HEK293 (cell line): Measurements from ENCODE around the gene LEF1.

Experiments used
- GLIS1 ChIP-seq: fragments of 450-650 bp; formaldehyde crosslinking; IDR thresholded peaks from 2 replicates; pipeline ENCODE4 v1.5.1; 2016; ENCODE audit warnings: missing biosample characterization, missing genetic modification characterization
- HIC1 ChIP-seq: fragments of 450-650 bp; formaldehyde crosslinking; IDR thresholded peaks from 2 replicates; pipeline ENCODE4 v1.5.1; 2016; ENCODE audit warnings: missing biosample characterization, missing genetic modification characterization
- KLF1 ChIP-seq: fragments of 450-650 bp; formaldehyde crosslinking; IDR thresholded peaks from 2 replicates; pipeline ENCODE4 v1.5.1; 2016; ENCODE audit warnings: missing biosample characterization, missing genetic modification characterization
- KLF16 ChIP-seq: fragments of 450-650 bp; formaldehyde crosslinking; IDR thresholded peaks from 2 replicates; pipeline ENCODE4 v1.5.1; 2017; ENCODE audit warnings: missing biosample characterization, missing genetic modification characterization
- PRDM2 ChIP-seq: fragments of 450-650 bp; formaldehyde crosslinking; IDR thresholded peaks from 2 replicates; pipeline ENCODE4 v1.5.1; 2016; ENCODE audit warnings: missing biosample characterization, missing genetic modification characterization, borderline replicate concordance
- RBAK ChIP-seq: fragments of 450-650 bp; formaldehyde crosslinking; IDR thresholded peaks from 2 replicates; pipeline ENCODE4 v1.5.1; 2016; ENCODE audit warnings: missing biosample characterization, missing genetic modification characterization
- SCRT1 ChIP-seq: fragments of 450-650 bp; formaldehyde crosslinking; IDR thresholded peaks from 2 replicates; pipeline ENCODE4 v1.5.1; 2016; ENCODE audit warnings: missing biosample characterization, missing genetic modification characterization, borderline replicate concordance
- SCRT2 ChIP-seq: fragments of 450-650 bp; formaldehyde crosslinking; IDR thresholded peaks from 2 replicates; pipeline ENCODE4 v1.5.1; 2016; ENCODE audit warnings: missing biosample characterization, missing genetic modification characterization
- SP7 ChIP-seq: fragments of 450-650 bp; formaldehyde crosslinking; IDR thresholded peaks from 2 replicates; pipeline ENCODE4 v1.5.1; 2016; ENCODE audit warnings: missing biosample characterization, missing genetic modification characterization
- ZBTB17 ChIP-seq: fragments of 450-650 bp; formaldehyde crosslinking; IDR thresholded peaks from 2 replicates; pipeline ENCODE4 v1.5.1; 2016; ENCODE audit warnings: missing biosample characterization, missing genetic modification characterization
- ZFHX2 ChIP-seq: fragments of 450-650 bp; formaldehyde crosslinking; conservative IDR thresholded peaks from 2 replicates; pipeline ENCODE4 v1.5.1; 2016; ENCODE audit warnings: missing biosample characterization, missing genetic modification characterization
- ZNF140 ChIP-seq: fragments of 450-650 bp; formaldehyde crosslinking; IDR thresholded peaks from 2 replicates; pipeline ENCODE4 v1.5.1; 2016; ENCODE audit warnings: missing biosample characterization, missing genetic modification characterization
- ZNF146 ChIP-seq: fragments of 450-650 bp; formaldehyde crosslinking; IDR thresholded peaks from 2 replicates; pipeline ENCODE4 v1.5.1; 2016; ENCODE audit warnings: missing biosample characterization, missing genetic modification characterization
- ZNF18 ChIP-seq: fragments of 450-650 bp; formaldehyde crosslinking; IDR thresholded peaks from 2 replicates; pipeline ENCODE4 v1.5.1; 2016; ENCODE audit warnings: missing biosample characterization, missing genetic modification characterization
- ZNF184 ChIP-seq: fragments of 450-650 bp; IDR thresholded peaks from 2 replicates; pipeline ENCODE4 v1.5.1; 2018; ENCODE audit warnings: missing biosample characterization, mild to moderate bottlenecking, missing genetic modification characterization
- ZNF202 ChIP-seq: fragments of 450-650 bp; formaldehyde crosslinking; IDR thresholded peaks from 2 replicates; pipeline ENCODE4 v1.5.1; 2016; ENCODE audit warnings: missing biosample characterization, missing genetic modification characterization, borderline replicate concordance
- ZNF280C ChIP-seq: fragments of 450-650 bp; formaldehyde crosslinking; IDR thresholded peaks from 2 replicates; pipeline ENCODE4 v1.5.1; 2016; ENCODE audit warnings: missing biosample characterization, missing genetic modification characterization
- ZNF394 ChIP-seq: fragments of 450-650 bp; formaldehyde crosslinking; IDR thresholded peaks from 2 replicates; pipeline ENCODE4 v1.5.1; 2016; ENCODE audit warnings: missing biosample characterization, missing genetic modification characterization, mild to moderate bottlenecking, moderate library complexity, borderline replicate concordance
- ZNF404 ChIP-seq: fragments of 450-650 bp; formaldehyde crosslinking; IDR thresholded peaks from 2 replicates; pipeline ENCODE4 v1.5.1; 2017; ENCODE audit warnings: missing biosample characterization, missing genetic modification characterization
- ZNF48 ChIP-seq: fragments of 450-650 bp; formaldehyde crosslinking; IDR thresholded peaks from 2 replicates; pipeline ENCODE4 v1.5.1; 2016; ENCODE audit warnings: missing biosample characterization, missing genetic modification characterization
- ZNF585B ChIP-seq: fragments of 450-650 bp; formaldehyde crosslinking; IDR thresholded peaks from 2 replicates; pipeline ENCODE4 v1.5.1; 2016; ENCODE audit warnings: missing biosample characterization, missing genetic modification characterization
- ZNF623 ChIP-seq: fragments of 450-650 bp; formaldehyde crosslinking; IDR thresholded peaks from 2 replicates; pipeline ENCODE4 v1.5.1; 2016; ENCODE audit warnings: missing biosample characterization, missing genetic modification characterization
- ZNF624 ChIP-seq: fragments of 450-650 bp; formaldehyde crosslinking; IDR thresholded peaks from 2 replicates; pipeline ENCODE4 v1.5.1; 2017; ENCODE audit warnings: missing biosample characterization, missing genetic modification characterization
- ZNF629 ChIP-seq: fragments of 450-650 bp; formaldehyde crosslinking; IDR thresholded peaks from 2 replicates; pipeline ENCODE4 v1.5.1; 2017; ENCODE audit warnings: missing biosample characterization, missing genetic modification characterization
- ZNF664 ChIP-seq: fragments of 450-650 bp; formaldehyde crosslinking; IDR thresholded peaks from 2 replicates; pipeline ENCODE4 v1.5.1; 2016; ENCODE audit warnings: missing biosample characterization, missing genetic modification characterization
- ZSCAN16 ChIP-seq: fragments of 450-650 bp; formaldehyde crosslinking; IDR thresholded peaks from 2 replicates; pipeline ENCODE4 v1.5.1; 2016; ENCODE audit warnings: missing biosample characterization, missing genetic modification characterization
- ZSCAN5A ChIP-seq: fragments of 450-650 bp; formaldehyde crosslinking; IDR thresholded peaks from 2 replicates; pipeline ENCODE4 v1.5.1; 2016; ENCODE audit warnings: missing biosample characterization, missing genetic modification characterization

LEF1 gene

GRCh38 chr4:108148316-108148715, 20.4 kb downstream of the LEF1 start (continued):
- TF ChIP-seq ZNF280C (tag by site-specific recombination) (no peak), RBAK (tag by site-specific recombination) (no peak), ZSCAN5A (tag by site-specific recombination) (no peak), KLF16 (tag by site-specific recombination) (no peak), HIC1 (no peak), ZNF585B (no peak), ZNF140 (tag by site-specific recombination) (no peak), PRDM2 (tag by site-specific recombination) (no peak), ZNF664 (tag by site-specific recombination) (no peak), ZBTB17 (0 out of 2 replicates have a peak, but pooled peaks have one; percentile 24), KLF1 (tag by site-specific recombination) (no peak), ZSCAN16 (tag by site-specific recombination) (peak; percentile 95), SCRT1 (peak; percentile 73), ZNF146 (tag by site-specific recombination) (no peak), SCRT2 (tag by site-specific recombination) (peak; percentile 88), ZNF18 (peak; percentile 97), ZNF629 (tag by site-specific recombination) (peak; percentile 84), ZNF624 (tag by site-specific recombination) (no peak), SP7 (tag by site-specific recombination) (peak; percentile 59), ZNF404 (tag by site-specific recombination) (no peak), GLIS1 (tag by site-specific recombination) (no peak), ZNF623 (tag by site-specific recombination) (no peak), ZFHX2 (no peak), ZNF184 (tag by site-specific recombination) (no peak), ZNF394 (no peak), ZNF48 (tag by site-specific recombination) (no peak), ZNF202 (tag by site-specific recombination) (no peak)
